MM.1S (cell line): ENCODE data around the gene MEA1.

Experiments
- CTCF ChIP-seq: fragments of 300-600 bp; sonication (generic); IDR thresholded peaks from 2 replicates; pipeline ENCODE4 v1.5.1; 2016; ENCODE audit warnings: antibody characterized with exemption, low read length, mixed read lengths
- EZH2 ChIP-seq: fragments of 300-600 bp; sonication (generic); optimal IDR thresholded peaks from 2 replicates; pipeline ENCODE3; 2017; ENCODE audit warnings: low read depth, mild to moderate bottlenecking, antibody characterized with exemption, low read length, mixed read lengths
- EZH2phosphoT487 ChIP-seq: fragments of 300-600 bp; sonication (generic); IDR thresholded peaks from 2 replicates; pipeline ENCODE4 v1.6.1; 2018; ENCODE audit warnings: antibody characterized with exemption, low read length

- TF ChIP-seq CTCF (no peak), EZH2 (no peak), EZH2phosphoT487 (no peak)
Measured at GRCh38 chr6:43005844-43006243, 7.9 kb downstream of the MEA1 start.
